Subcutaneous abdominal adipose tissue (tissue), 5 donors: ENCODE measurements around the gene AP3S2.

ENCODE experiments used
- H3K27ac ChIP-seq: one replicate; pipeline ENCODE4 v1.7.0; 2013; ENCODE audit warnings: low read depth, mild to moderate bottlenecking, inconsistent platforms, low read length, moderate library complexity
- H3K27me3 ChIP-seq, 5 donors: one replicate each; pipeline ENCODE4 v1.7.0; 2013; ENCODE audit warnings: low read length in 5 of 5, inconsistent platforms in 1 of 5; ENCODE audit not compliant: control insufficient read depth in 5 of 5, insufficient read depth in 4 of 5
- H3K36me3 ChIP-seq, 5 donors: one replicate each; pipeline ENCODE4 v1.7.0; 2013; ENCODE audit warnings: low read length in 5 of 5; ENCODE audit not compliant: control insufficient read depth in 5 of 5, insufficient read depth in 5 of 5
- H3K4me1 ChIP-seq, 5 donors: one replicate each; pipeline ENCODE4 v1.7.0; 2013; ENCODE audit warnings: low read length in 5 of 5, mild to moderate bottlenecking in 3 of 5, moderate library complexity in 1 of 5; ENCODE audit not compliant: control insufficient read depth in 5 of 5, insufficient read depth in 5 of 5
- H3K4me3 ChIP-seq, 5 donors: one replicate each; pipeline ENCODE4 v1.7.0; 2013; ENCODE audit warnings: low read length in 5 of 5, low read depth in 1 of 5
- H3K9ac ChIP-seq, 5 donors: one replicate each; pipeline ENCODE4 v1.7.0; 2013; ENCODE audit warnings: low read length in 5 of 5, mild to moderate bottlenecking in 4 of 5, moderate library complexity in 3 of 5
- H3K9me3 ChIP-seq, 5 donors: one replicate each; pipeline ENCODE4 v1.7.0; 2013; ENCODE audit warnings: low read length in 5 of 5; ENCODE audit not compliant: control insufficient read depth in 5 of 5
- donor health status: healthy.
- donor health status: healthy.
- donor health status: healthy.
- donor health status: healthy.
- donor health status: healthy.

The AP3S2 gene

GRCh38 chr15:89829161-89829560, 64.6 kb downstream of the AP3S2 start:
- no peak overlapping the region for H3K4me3 ChIP-seq
- H3K27ac ChIP-seq, result peak overlapping the region; percentile 51
- peak overlapping the region in 1 of 5 donors; percentile 23 for H3K9ac ChIP-seq
- peaks cover 6 to 28% (median 19%) of the 10 kb centered on the region in 5 donors for H3K36me3 ChIP-seq
- H3K9me3 ChIP-seq, result no peaks in the 10 kb centered on the region
- H3K27me3 ChIP-seq, result no peaks in the 10 kb centered on the region
- H3K4me1 ChIP-seq, result peaks cover 15 to 33% (median 23%) of the 10 kb centered on the region in 5 donors

GRCh38 chr15:89828281-89829145, 65.3 kb downstream of the AP3S2 start:
- peaks cover 15 to 33% (median 29%) of the 10 kb centered on the region in 5 donors for H3K4me1 ChIP-seq
- H3K27me3 ChIP-seq, result no peaks in the 10 kb centered on the region
- H3K9me3 ChIP-seq, result no peaks in the 10 kb centered on the region
- H3K36me3 ChIP-seq, result peaks cover 6 to 22% (median 12%) of the 10 kb centered on the region in 5 donors
- H3K27ac ChIP-seq, result peak overlapping the region; percentile 51
- H3K9ac ChIP-seq, result peak overlapping the region in 2 of 5 donors; percentile 0 to 52
- peak overlapping the region in 2 of 5 donors; percentile 15 to 30 for H3K4me3 ChIP-seq

GRCh38 chr15:89827829-89828228, 66.0 kb downstream of the AP3S2 start:
- Histone ChIP-seq H3K27ac (peak overlapping the region; percentile 51), H3K9ac (peak overlapping the region in 2 of 5 donors; percentile 0 to 52), H3K4me1 (peaks cover 15 to 37% (median 33%) of the 10 kb centered on the region in 5 donors), H3K36me3 (peaks cover under 1 to 15% (median 6%) of the 10 kb centered on the region in 5 donors), H3K4me3 (peak overlapping the region in 2 of 5 donors; percentile 15 to 30), H3K9me3 (no peaks in the 10 kb centered on the region), H3K27me3 (no peaks in the 10 kb centered on the region)

DNA sequence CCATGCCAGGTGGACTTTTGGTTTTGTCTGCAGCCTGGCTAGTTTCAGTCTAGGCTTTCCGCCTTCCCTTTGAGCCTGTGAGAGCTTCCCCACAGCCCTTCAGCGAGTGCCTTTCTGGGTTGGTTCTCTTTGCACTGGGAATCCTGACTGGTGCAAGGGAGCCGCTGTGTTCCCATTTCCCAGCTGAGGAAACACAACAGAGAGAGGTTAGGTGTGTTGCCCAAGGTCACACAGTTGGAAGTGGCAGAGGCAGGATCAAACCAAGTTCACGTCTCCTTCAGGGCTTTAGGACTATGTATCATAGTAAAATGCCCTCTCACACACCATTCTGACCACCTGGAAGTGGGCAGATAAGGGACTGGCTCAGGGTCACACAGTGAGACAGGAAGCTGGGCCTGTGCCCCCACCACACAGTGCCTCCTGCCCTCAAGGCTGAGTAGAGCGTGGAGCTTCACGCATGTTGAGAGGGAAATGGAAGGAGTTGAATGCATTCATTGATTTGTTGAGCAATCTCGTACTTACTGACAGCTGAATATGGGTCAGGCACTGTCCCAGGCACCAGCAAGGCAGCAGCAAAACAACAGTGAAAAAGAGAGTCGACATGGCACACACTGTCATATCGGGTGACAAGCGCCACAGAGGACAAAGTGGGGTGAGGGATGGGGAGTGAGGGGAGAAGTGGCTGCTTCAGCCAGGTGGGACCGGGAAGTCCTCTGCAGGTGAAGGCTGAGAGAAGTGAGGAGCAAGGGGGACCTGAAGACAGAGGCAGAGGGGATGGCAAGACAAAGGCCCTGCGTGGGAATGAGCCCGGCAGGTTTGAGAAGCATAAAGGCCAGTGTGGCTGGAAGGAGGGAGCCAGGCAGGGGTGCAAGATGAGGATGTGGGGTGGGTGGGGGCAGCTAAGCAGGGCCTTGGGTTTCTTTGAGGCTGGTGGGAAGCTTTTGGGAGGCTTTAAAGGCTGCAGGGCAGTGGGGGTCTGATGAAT, 66.8 kb downstream of the AP3S2 start:
- H3K4me3 ChIP-seq, result no peak overlapping the region
- H3K9me3 ChIP-seq, result no peaks in the 10 kb centered on the region
- H3K9ac ChIP-seq, result peak overlapping the region in 1 of 5 donors; percentile 52
- peaks cover 0 to 7% (median 4%) of the 10 kb centered on the region in 5 donors for H3K27me3 ChIP-seq
- peaks cover 0 to 9% (median 3%) of the 10 kb centered on the region in 5 donors for H3K36me3 ChIP-seq
- peak overlapping the region; percentile 51 for H3K27ac ChIP-seq
- peaks cover 18 to 43% (median 37%) of the 10 kb centered on the region in 5 donors for H3K4me1 ChIP-seq

DNA sequence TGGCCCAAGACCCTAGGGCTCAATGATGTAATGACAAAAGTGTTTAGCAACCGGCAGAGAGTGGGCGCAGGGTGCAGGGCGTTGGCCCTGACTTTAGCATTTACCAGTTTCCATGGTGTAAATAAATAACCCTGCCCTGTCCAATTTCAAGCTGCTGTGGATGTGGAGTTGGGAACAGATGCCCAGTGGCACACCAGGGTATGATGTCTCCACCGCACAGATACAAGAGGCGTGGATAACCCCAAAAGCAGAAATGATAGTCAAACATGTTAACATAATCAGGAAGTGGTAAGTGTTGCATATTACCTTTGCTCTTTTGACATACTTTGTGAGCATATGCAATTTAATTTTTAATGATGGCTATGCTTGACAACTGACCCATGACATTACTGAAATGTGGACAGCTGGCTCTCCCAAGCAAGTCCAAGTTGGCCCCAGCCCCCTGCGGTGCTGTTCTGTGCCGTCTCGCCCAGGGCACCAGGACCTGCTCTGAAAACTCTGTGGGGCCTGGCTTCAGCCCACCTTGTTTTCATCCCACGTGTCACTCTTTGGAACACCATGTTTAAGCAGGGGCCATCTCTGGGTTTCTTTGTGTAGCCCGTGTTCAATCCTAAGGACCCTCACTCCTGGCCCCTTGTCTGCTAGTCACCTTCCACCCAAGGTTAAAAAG, 68.4 kb downstream of the AP3S2 start:
- H3K4me1 ChIP-seq, result peaks cover 18 to 40% (median 37%) of the 10 kb centered on the region in 5 donors
- H3K36me3 ChIP-seq, result no peaks in the 10 kb centered on the region
- H3K27ac ChIP-seq, result no peak overlapping the region
- no peak overlapping the region for H3K4me3 ChIP-seq
- no peaks in the 10 kb centered on the region for H3K9me3 ChIP-seq
- peaks cover 0 to 9% (median 4%) of the 10 kb centered on the region in 5 donors for H3K27me3 ChIP-seq
- no peak overlapping the region for H3K9ac ChIP-seq

DNA sequence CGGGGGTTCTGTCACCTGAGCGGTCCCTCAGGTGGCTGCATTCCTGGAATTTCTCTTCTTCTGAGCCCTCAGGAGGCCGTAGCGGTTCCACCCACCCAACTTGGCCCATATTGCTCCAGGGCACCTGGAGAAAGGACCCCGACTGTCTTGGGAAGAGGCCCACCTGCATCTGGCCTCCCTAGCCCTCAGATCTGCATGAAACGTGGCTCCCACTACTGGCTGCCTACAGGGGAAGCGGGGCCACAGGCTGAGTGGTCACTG, 69.3 kb downstream of the AP3S2 start:
- H3K27me3 ChIP-seq, result peaks cover 0 to 9% (median 4%) of the 10 kb centered on the region in 5 donors
- no peaks in the 10 kb centered on the region for H3K36me3 ChIP-seq
- H3K4me1 ChIP-seq, result peaks cover 18 to 40% (median 36%) of the 10 kb centered on the region in 5 donors
- H3K9me3 ChIP-seq, result no peaks in the 10 kb centered on the region
- no peak overlapping the region for H3K4me3 ChIP-seq
- no peak overlapping the region for H3K27ac ChIP-seq
- H3K9ac ChIP-seq, result no peak overlapping the region

GRCh38 chr15:89823836-89824606, 69.8 kb downstream of the AP3S2 start:
- H3K4me3 ChIP-seq, result no peak overlapping the region
- peaks cover 14 to 35% (median 31%) of the 10 kb centered on the region in 5 donors for H3K4me1 ChIP-seq
- H3K9me3 ChIP-seq, result no peaks in the 10 kb centered on the region
- no peak overlapping the region for H3K9ac ChIP-seq
- no peaks in the 10 kb centered on the region for H3K36me3 ChIP-seq
- no peak overlapping the region for H3K27ac ChIP-seq
- peaks cover 0 to 9% (median 4%) of the 10 kb centered on the region in 5 donors for H3K27me3 ChIP-seq

GRCh38 chr15:89822951-89823711, 70.7 kb downstream of the AP3S2 start:
- Histone ChIP-seq H3K9me3 (no peaks in the 10 kb centered on the region), H3K27me3 (peaks cover 0 to 11% (median 4%) of the 10 kb centered on the region in 5 donors), H3K27ac (no peak overlapping the region), H3K9ac (no peak overlapping the region), H3K4me3 (no peak overlapping the region), H3K4me1 (peaks cover 8 to 26% (median 22%) of the 10 kb centered on the region in 5 donors), H3K36me3 (no peaks in the 10 kb centered on the region)
